ENCODE measurements around the gene THADA. TPM values are rescaled to one million over a fixed set of nuclear protein-coding genes. Genes with fewer than 3 reads are reported as not detected.

The THADA gene
- total and polyA plus RNA-seq, 2 donors (not counting 3 experiments of a cell fraction or from before 2014, with no cell fraction given): 22.6 to 25.3 TPM

DNA sequence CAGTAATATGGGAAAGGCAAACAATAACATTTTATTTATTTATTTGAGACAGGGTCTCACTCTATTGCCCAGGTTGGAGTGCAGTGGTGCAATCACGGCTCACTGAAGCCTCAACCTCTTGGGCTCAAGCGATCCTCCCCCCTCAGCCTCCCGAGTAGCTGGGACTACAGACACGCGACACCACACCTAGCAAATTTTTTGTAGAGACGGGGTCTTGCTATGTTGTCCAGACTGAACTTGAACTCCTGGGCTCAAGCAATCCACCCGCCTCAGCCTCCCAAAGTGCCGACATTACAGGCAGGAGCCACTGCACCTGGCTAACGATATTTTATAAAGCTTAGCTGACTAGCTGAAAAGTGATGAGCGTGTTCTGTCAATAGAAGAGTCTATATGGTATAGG is 23.7 kb upstream of the THADA start:
- no peak overlapping the region for H3K4me2 ChIP-seq (ENCODE audit: insufficient read depth, low read length)
- CTCF ChIA-PET: no interaction called here
- dilution Hi-C loops (cut with MboI; ENCODE audit: extremely low pct_ligation_motif_present, low sequenced_read_pairs): no loop called here
- TF ChIP-seq EZH2 (IDR thresholded peaks at IDR 0.05; ENCODE audit: borderline replicate concordance, low read depth, low read length, severe bottlenecking) (no peak), POLR2A (IDR thresholded peaks at IDR 0.05; ENCODE audit: low read depth, low read length) (no peak), CTCF (IDR thresholded peaks at IDR 0.05; ENCODE audit: extremely low read depth in 1 of 2, insufficient read depth in 1 of 2, low read depth in 1 of 2, low read length in 2 of 2) (no peak), POLR2AphosphoS5 (IDR thresholded peaks at IDR 0.05; ENCODE audit: insufficient read depth, low read depth, low read length) (no peak), FOS (IDR thresholded peaks at IDR 0.05; ENCODE audit: borderline replicate concordance, insufficient read depth, low read length) (no peak), JUN (IDR thresholded peaks at IDR 0.05; ENCODE audit: borderline replicate concordance, insufficient read depth, insufficient read length, low read depth) (no peak), GATA2 (IDR thresholded peaks at IDR 0.05; ENCODE audit: insufficient read depth, insufficient read length, low read depth, low read length) (no peak), MYC (IDR thresholded peaks at IDR 0.05; ENCODE audit: low read depth, low read length) (no peak)
- TF ChIP-seq, protein P1, sequence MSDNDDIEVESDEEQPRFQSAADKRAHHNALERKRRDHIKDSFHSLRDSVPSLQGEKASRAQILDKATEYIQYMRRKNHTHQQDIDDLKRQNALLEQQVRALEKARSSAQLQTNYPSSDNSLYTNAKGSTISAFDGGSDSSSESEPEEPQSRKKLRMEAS (IDR thresholded peaks at IDR 0.05; ENCODE audit: insufficient read depth, insufficient read length): no peak
- no peak overlapping the region for H3K9ac ChIP-seq (replicated peaks; ENCODE audit: extremely low read depth, insufficient read depth, low read length)
- intact Hi-C loops (cut with micrococcal nuclease): no loop called here
- POLR2A ChIA-PET: no interaction called here
- H3K9me1 ChIP-seq (replicated peaks; ENCODE audit: control insufficient read depth, extremely low read depth, insufficient read depth, low read length): no peaks in the 10 kb centered on the region
- peaks cover 4 to 12% of the 10 kb centered on the region in 2 experiments for H3K27me3 ChIP-seq (ENCODE audit: control insufficient read depth in 2 of 2, insufficient read depth in 2 of 2, low read length in 2 of 2)
- H4K20me1 ChIP-seq (replicated peaks; ENCODE audit: control insufficient read depth, extremely low read depth, insufficient read depth, low read length): no peaks in the 10 kb centered on the region
- no peaks in the 10 kb centered on the region for H3K9me3 ChIP-seq (replicated peaks; ENCODE audit: control insufficient read depth, insufficient read depth, low read length)
- DNase-seq (ENCODE audit: low read depth, low spot score): no peak
- BruUV-seq (replicated peaks): no TSS peak
- H3K27ac ChIP-seq (ENCODE audit: insufficient read depth, low read depth, low read length): no peak overlapping the region
- H3K4me3 ChIP-seq (replicated peaks in 1 of 3; ENCODE audit: insufficient read depth in 1 of 3, low read depth in 1 of 3, low read length in 3 of 3): no peak overlapping the region
- H3K36me3 ChIP-seq (ENCODE audit: control insufficient read depth in 2 of 2, extremely low read depth in 1 of 2, insufficient read depth in 2 of 2, low read length in 2 of 2): no peaks in the 10 kb centered on the region
- H3K79me2 ChIP-seq (ENCODE audit: control insufficient read depth, insufficient read depth, low read length): no peaks in the 10 kb centered on the region
- FAIRE-seq: no peak
- no peak overlapping the region for H2AFZ ChIP-seq (ENCODE audit: low read depth, low read length)
- H3K4me1 ChIP-seq (ENCODE audit: control insufficient read depth, extremely low read depth, insufficient read depth, low read length): no peaks in the 10 kb centered on the region

All from endothelial cell of umbilical vein (primary cell).